SIG-M5 treated with dmso at 0.1 percent for 504 hours (cell line): ENCODE measurements around the gene CAMSAP1.

Experiments
- DNase-seq: peaks from one replicate; lab custom pipeline; 2025; ENCODE audit not compliant: unreplicated experiment; lab: John Stamatoyannopoulos, UW

Gene CAMSAP1

GRCh38 chr9:135840539-135840938 lies 66.8 kb downstream of the CAMSAP1 start:
- DNase-seq = no peak

- no peak for DNase-seq
These were observed 67.2 kb downstream of the CAMSAP1 start for GRCh38 chr9:135840107-135840506.

GRCh38 chr9:135839516-135839915 lies 67.8 kb downstream of the CAMSAP1 start:
- no peak for DNase-seq

- no peak for DNase-seq
These were observed 72.2 kb downstream of the CAMSAP1 start for GRCh38 chr9:135835131-135835530.

- no peak for DNase-seq
These were observed 73.5 kb downstream of the CAMSAP1 start for GRCh38 chr9:135833864-135834263.

- no peak for DNase-seq
These were observed 76.8 kb downstream of the CAMSAP1 start for GRCh38 chr9:135830496-135830895.

- DNase-seq = no peak
These were observed 78.7 kb downstream of the CAMSAP1 start for GRCh38 chr9:135828656-135829055.

- no peak for DNase-seq
These were observed 79.3 kb downstream of the CAMSAP1 start for GRCh38 chr9:135827866-135828580.

- no peak for DNase-seq
These were observed 80.0 kb downstream of the CAMSAP1 start for GRCh38 chr9:135827301-135827700.

GRCh38 chr9:135826188-135826545 lies 81.2 kb downstream of the CAMSAP1 start:
- no peak for DNase-seq

GRCh38 chr9:135825435-135826187 lies 81.7 kb downstream of the CAMSAP1 start:
- no peak for DNase-seq

GRCh38 chr9:135823036-135823435 lies 84.3 kb downstream of the CAMSAP1 start:
- no peak for DNase-seq

GRCh38 chr9:135822374-135822755 lies 85.0 kb downstream of the CAMSAP1 start:
- no peak for DNase-seq

GRCh38 chr9:135821733-135822373 lies 85.5 kb downstream of the CAMSAP1 start:
- DNase-seq = no peak

GRCh38 chr9:135821116-135821515 lies 86.2 kb downstream of the CAMSAP1 start:
- no peak for DNase-seq

- no peak for DNase-seq
These were observed 86.7 kb downstream of the CAMSAP1 start for GRCh38 chr9:135820661-135821060.

GRCh38 chr9:135819905-135820304 lies 87.4 kb downstream of the CAMSAP1 start:
- DNase-seq = no peak

- DNase-seq = no peak
These were observed 88.4 kb downstream of the CAMSAP1 start for GRCh38 chr9:135818718-135819475.

- no peak for DNase-seq
These were observed 89.2 kb downstream of the CAMSAP1 start for GRCh38 chr9:135817951-135818717.

GRCh38 chr9:135816651-135816970 lies 90.7 kb downstream of the CAMSAP1 start:
- DNase-seq = no peak
